Fibroblast of gingiva (primary cell): Measurements from ENCODE around the gene RCC2.
A peak's percentile ranks its signal among the peaks of the same experiment; 100 is the strongest.
"Not testable (repeated sequence)": the region's sequence is repeated elsewhere in the genome, so short reads cannot be mapped to it uniquely, and the experiment has no call there.

Experiments used
- DNase-seq: peaks from one replicate; pipeline ENCODE4 v3.0.0-alpha.2; 2011; ENCODE audit warnings: low read depth

The RCC2 gene

GRCh38 chr1:17419626-17420328 is 19.7 kb downstream of the RCC2 start:
- DNase-seq = peak; percentile 37

GRCh38 chr1:17416389-17416788 is 23.1 kb downstream of the RCC2 start:
- no peak for DNase-seq

- DNase-seq = peak; percentile 46
Measured at GRCh38 chr1:17414022-17414421, 25.5 kb downstream of the RCC2 start.

GRCh38 chr1:17412093-17412870 is 27.2 kb downstream of the RCC2 start:
- DNase-seq = no peak

- DNase-seq = no peak
Measured at GRCh38 chr1:17409391-17409811, 30.1 kb downstream of the RCC2 start.

GRCh38 chr1:17407786-17408514 is 31.5 kb downstream of the RCC2 start:
- not testable (repeated sequence) for DNase-seq

GRCh38 chr1:17406760-17407475 is 32.6 kb downstream of the RCC2 start:
- not testable (repeated sequence) for DNase-seq

- peak; percentile 48 for DNase-seq
Measured at GRCh38 chr1:17405898-17406759, 33.3 kb downstream of the RCC2 start.

GRCh38 chr1:17404820-17405219 is 34.7 kb downstream of the RCC2 start:
- no peak for DNase-seq

GRCh38 chr1:17404034-17404684 is 35.3 kb downstream of the RCC2 start:
- DNase-seq = no peak

- no peak for DNase-seq
Measured at GRCh38 chr1:17403081-17403480, 36.4 kb downstream of the RCC2 start.

- no peak for DNase-seq
Measured at GRCh38 chr1:17401841-17402240, 37.6 kb downstream of the RCC2 start.

GRCh38 chr1:17400725-17401341 is 38.6 kb downstream of the RCC2 start:
- no peak for DNase-seq

- DNase-seq = no peak
Measured at GRCh38 chr1:17397910-17398695, 41.4 kb downstream of the RCC2 start.

GRCh38 chr1:17393230-17393629 is 46.2 kb downstream of the RCC2 start:
- DNase-seq = no peak

- no peak for DNase-seq
Measured at GRCh38 chr1:17392199-17392740, 47.2 kb downstream of the RCC2 start.

GRCh38 chr1:17381161-17381560 is 58.3 kb downstream of the RCC2 start:
- no peak for DNase-seq

- DNase-seq = no peak
Measured at GRCh38 chr1:17377325-17377953, 62.0 kb downstream of the RCC2 start.

GRCh38 chr1:17375651-17376050 is 63.8 kb downstream of the RCC2 start:
- no peak for DNase-seq
